Activated CD8-positive, alpha-beta memory T cell treated with anti-CD3 and anti-CD28 coated beads, Interleukin-2, amount 50 U/mL, for 24 hours (primary cell): ENCODE measurements around the gene NUTM2D.
A peak's percentile ranks its signal among the peaks of the same experiment; 100 is the strongest.
"Not testable (repeated sequence)": the region's sequence is repeated elsewhere in the genome, so short reads cannot be mapped to it uniquely, and the experiment has no call there.

Source experiments
- DNase-seq: peaks from one replicate; pipeline ENCODE4 v3.0.0-alpha.2; 2020; ENCODE audit errors: extremely low read depth

Gene NUTM2D, protein sequence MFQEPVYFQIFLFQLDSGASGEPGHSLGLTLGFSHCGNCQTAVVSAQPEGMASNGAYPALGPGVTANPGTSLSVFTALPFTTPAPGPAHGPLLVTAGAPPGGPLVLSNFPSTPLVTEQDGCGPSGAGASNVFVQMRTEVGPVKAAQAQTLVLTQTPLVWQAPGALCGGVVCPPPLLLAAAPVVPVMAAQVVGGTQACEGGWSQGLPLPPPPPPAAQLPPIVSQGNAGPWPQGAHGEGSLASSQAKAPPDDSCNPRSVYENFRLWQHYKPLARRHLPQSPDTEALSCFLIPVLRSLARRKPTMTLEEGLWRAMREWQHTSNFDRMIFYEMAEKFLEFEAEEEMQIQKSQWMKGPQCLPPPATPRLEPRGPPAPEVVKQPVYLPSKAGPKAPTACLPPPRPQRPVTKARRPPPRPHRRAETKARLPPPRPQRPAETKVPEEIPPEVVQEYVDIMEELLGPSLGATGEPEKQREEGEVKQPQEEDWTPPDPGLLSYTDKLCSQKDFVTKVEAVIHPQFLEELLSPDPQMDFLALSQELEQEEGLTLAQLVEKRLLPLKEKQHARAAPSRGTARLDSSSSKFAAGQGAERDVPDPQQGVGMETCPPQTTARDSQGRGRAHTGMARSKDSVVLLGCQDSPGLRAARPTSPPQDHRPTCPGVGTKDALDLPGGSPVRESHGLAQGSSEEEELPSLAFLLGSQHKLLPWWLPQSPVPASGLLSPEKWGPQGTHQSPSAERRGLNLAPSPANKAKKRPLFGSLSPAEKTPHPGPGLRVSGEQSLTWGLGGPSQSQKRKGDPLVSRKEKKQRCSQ

DNA sequence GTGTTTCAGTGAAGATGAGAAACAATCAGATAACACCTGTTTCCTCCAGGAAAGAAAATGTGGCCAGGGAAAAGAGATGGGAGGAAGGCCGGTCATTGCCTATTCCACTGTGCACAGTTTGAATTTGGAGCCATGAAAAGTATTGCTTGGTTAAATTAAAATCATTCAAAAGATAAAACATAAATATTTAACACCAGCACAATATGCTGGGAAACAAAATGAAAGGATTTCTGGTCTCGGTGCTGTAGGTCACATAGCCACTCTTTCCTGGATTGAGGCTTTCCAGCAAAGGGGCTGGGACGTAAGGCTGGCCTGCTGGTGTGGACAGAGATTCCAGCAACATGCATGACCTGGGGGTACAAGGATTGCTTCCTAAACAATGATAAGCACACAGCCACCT is at the start of gene NUTM2D:
Gene NUTM2D (plus strand): TSS at position 301 of the 400 bp plus-strand sequence. CDS start 522 bp downstream, outside the sequence.
- DNase-seq = not testable (repeated sequence)

DNA sequence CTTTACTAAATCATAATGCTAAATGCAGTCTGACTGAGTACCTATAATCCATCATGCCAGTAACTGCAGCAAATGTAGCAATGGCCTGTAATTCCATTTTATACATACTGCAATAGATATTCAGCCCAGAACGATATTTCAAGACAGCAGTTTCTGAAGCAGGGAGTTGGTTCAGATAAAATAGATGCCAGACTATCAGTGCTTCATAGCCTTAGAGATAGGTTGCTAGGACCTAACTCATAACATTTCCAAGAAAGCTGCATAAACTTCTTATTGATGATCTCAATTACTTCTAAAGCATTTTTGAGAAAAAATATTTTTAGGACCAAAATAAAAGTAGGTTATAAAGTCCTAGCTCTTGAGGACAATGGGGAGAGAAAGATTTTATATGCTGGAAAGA is 48.8 kb upstream of the NUTM2D start:
- DNase-seq = not testable (repeated sequence)

DNA sequence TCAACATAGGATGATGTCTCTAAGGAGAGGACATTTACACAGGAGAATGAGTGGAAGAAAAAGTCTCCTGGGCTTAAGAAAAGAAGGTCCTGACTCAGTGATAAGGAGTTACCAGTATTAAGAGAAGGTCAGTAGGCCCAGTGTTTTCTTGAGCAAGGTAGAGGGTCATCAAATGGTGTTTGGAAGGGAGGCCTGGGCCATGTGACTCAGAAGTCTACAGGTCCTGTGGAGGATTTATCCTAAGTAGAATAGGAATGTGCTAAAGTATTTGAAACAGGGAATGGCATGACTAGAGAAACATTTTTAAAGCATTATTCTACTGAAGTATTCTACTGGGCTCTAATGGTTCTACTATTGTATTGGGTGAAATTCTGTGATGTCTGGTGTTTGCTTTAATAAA is 47.9 kb upstream of the NUTM2D start:
- DNase-seq = not testable (repeated sequence)

DNA sequence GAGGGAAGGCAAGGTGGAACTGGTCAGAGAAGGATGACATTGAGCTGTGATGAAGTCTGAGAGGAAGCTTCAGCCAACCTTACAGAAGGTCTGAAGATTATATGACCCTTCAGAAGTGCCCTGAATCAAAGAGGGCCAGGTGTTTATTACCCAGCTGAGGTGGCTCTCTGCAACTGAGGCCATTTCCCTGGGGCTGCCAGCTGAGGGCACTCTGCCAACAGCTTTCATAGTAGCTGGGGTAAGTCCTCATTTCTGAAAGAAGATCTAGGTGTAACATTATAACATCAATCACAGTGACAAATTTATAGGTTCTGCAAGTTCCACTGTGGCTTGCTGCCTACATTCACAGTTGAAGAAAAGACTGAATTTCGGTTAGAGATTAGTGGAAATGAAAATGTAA is 46.0 kb upstream of the NUTM2D start:
- not testable (repeated sequence) for DNase-seq

DNA sequence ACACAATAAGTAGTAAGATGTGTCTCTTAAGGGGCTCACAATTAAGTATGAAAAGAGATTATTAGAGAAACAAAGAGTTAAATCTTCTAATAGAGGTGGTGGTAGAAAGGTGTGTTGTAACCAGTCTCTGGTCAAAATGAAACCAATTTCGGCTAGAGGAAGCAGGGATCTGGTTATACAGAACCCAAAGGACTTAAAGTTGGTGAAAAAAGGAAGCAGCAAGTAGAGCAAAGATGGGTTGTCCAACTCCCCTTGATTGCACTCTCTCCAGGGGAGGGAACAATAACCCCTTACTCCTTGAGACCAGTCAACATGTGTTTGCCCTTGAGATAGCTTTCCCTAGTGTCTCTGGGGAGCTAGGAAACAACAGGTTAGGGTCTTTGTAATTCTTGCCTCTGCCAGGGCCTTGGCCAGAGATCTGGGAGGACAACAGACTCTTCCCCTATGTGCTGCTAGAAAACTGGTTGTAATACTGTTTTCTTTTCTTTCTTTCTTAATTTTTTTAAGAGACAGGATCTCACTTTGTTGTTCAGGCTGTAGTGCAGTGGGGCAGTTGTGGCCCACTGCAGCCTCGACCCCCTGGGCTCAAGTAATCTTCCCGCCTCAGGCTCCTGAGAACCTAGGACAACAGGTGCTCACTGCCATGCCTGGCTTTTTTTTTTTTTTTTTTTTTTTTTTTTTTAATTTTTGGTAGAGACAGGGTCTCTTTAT is 43.7 kb upstream of the NUTM2D start:
- not testable (repeated sequence) for DNase-seq

DNA sequence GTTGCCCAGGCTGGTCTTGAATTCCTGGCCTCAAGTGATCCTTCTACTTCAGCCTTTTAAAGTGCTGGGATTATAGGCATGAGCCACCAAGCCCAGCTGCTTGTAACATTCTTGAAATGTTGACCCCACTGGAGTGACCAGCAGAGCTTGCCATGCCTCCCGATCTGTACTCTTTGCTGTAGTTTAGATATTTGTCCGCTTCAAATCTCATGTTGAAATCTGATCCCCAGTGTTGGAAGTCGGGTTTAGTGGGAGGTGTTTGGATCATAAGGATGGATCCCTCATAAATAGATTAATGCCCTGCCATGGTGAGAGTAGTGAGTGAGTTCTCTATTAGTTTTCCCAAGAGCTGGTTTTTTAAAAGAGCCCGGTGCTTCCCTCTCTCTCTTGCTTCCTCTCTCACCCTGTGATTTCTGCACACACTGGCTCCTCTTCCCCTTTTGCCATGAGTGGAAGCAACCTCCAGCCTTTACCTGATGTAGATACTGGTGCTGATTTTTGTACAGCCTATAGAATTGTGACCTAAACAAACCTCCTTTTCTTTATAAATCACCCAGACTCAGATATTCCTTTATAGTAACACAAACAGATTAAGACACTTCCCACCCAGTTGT is 43.1 kb upstream of the NUTM2D start:
- DNase-seq = not testable (repeated sequence)

DNA sequence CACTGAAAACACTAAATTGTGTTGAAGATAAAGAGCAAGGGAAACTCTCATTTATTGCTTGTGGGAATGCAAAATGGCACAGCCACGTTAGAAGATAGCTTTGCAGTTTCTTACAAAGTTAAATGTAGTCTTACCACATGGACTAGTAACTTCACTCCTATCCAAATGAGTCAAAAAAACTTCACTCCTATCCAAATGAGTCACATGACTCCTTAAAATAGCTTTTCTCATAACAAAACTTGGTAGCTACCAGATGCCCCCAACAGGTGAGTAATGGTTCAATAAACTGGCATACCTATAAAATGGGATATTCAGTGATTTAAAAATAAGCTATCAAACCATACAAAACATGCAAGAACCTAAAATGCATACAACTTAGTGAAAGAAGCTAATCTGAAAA is 36.0 kb upstream of the NUTM2D start:
- not testable (repeated sequence) for DNase-seq

DNA sequence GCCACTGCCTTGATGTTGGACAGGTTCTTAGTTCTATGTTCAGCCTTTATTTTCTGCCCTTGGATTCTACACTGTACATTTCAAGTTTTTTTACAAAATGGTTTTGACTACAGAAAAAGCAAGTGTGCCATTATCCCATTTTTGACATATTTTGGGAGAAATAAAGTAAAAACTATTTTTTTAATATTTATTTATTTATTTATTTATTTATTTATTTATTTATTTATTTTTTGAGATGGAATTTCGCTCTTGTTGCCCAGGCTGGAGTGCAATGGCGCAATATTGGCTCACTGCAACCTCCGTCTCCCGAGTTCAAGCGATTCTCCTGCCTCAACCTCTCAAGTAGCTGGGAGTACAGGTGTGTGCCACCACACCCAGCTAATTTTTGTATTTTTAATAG is 33.0 kb upstream of the NUTM2D start:
- DNase-seq = not testable (repeated sequence)

DNA sequence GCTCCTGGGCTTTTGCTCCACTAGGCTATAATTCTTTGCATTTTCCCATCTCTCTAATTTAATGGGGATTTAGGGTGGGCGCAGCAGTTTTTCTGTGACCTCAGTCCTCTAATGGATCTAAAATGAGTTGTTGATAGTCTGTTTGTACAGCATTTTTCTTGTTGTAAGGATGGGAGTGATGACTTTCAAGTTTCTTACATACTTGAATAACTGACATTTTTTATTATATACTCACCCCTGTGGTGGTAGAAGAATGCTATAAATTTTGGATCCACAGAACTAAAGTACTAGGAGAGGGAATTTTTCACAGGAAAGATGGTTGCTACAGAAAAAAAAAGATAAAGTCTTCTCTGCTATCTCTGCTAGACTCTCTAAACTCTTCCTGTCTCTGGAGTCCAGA is 29.6 kb upstream of the NUTM2D start:
- DNase-seq = not testable (repeated sequence)

DNA sequence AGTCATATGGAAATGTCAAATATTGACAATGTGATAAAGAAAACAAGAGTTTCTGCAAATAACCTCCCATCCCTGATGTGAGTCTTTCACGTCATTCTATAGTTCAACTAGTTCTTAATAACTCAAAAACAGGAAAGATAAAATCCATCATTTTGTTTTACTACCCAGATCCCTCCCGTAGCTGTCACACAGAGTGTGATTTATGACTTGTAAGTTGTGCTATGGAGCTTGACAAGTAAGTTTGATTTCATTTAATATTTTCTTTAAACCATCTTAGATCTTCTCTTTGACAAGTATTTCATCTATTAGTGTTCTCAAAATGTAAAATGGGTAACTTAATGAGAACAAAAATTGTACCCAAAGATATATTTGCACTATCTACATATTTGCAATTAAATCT is 28.4 kb upstream of the NUTM2D start:
- not testable (repeated sequence) for DNase-seq

DNA sequence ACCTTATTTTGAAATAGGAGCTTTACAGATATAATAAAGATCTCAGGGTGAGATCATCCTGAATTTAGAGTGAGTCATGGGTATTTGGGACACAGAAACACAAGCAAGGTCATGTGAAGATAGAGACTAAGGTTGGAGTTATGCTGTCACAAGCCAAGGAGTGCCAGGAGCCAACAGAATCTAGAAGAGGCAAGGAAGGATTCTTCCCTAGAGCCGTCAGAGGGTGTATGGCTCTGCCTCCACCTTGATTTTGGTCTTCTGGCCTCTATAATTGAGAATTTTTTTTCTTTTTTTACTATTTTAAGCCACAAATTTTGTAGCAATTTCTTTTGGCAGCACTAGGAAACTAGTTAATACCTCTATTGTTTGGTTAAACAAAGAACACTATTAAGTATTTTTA is 24.9 kb upstream of the NUTM2D start:
- not testable (repeated sequence) for DNase-seq

DNA sequence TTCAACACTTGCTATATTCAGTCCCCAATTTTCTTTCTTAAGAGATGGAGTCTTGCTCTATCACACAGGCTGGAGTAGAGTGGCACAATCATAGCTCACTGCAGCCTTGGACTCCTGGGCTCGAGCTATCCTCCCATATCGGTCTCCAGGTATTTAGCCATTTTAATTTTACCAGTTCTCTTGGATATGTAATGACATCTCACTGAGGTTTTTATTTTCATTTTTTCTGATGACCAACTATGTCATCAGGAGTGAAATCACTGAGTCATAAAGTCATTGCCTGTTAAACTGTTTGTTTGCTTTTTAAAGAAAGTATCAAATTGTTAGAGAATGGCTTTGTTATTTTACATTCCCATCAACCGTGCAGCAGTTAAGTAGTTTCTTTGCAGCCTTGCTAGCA is 17.1 kb upstream of the NUTM2D start:
- DNase-seq = not testable (repeated sequence)

DNA sequence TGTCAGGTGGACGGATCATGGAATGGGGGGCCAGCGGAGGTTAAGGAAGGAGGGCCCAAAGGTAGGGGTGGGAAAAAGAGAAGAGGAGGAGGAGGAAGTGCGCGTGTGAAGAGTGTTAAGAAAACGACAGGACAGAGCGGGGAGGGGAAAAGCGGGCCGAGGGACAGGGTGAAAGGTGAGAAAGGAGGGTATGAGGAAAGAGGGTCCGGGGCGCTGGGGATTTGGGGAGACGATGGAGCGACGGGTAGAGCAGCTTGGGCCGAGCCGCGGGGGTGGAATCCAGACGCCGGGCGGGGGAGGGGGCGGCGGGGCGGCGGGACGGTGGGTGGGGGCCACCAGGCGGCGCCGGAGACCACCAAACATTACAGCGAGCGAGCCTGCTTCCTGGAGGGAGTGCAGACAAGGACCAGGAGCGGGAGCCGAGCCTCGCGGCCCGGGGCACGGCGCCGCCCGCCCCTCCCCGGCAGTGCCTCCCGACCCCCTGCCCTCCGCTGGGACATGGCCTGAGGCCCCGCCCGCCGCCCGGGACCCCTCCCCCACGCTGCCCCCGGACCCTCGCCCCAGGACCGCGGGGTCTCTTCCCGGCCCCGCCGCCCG is 15.9 kb upstream of the NUTM2D start:
- not testable (repeated sequence) for DNase-seq

DNA sequence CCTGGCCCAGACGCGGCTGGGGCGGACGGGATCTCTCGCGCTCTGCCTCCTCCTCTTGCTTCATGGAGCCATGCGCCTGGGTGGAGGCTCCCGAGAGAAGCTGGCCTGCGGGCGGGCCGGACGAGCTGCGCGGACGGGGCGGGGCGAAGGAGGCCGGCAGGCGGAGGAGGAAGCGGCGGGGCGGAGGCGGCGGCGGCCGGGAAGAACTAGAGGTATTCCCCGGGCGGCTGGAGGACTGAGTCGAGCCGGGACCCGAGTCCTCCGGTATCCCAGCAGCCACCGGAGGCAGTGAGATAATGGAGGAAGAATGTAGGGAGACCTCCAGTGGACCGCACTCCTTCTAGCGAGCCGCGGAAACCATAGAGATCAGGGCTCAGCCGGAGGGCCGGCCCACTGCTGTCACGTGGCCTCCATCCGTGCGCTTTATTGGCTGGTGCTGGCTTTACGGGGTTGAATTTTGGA is 15.3 kb upstream of the NUTM2D start:
- DNase-seq = peak; percentile 61

DNA sequence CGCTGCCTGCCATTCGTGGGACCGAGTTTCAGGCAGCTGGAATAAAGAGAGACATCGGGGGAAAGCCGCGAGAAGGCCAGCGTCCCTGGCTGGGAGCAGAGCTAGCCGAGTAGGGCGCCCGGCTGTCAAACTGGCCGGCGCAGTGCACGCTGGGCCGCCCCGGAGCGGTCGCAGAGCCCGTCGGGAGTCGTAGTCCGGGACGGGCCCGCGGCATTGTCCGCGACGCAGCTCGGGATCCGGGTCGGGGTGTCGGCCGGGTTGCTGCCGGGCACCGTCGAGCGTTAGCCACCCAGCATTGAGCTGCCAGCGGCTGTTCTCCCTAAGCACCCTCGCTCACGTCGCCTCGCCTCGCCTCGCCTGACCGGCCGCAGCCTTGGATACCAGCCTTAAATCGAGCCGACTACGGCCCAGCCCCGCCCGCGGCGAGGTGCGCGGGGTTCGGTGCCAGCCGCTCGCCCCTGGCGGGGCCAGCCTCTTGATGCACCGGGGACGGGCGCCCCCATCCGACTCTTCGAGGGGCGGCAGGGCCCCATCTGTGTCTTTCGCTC is 14.8 kb upstream of the NUTM2D start:
- peak; percentile 45 for DNase-seq

DNA sequence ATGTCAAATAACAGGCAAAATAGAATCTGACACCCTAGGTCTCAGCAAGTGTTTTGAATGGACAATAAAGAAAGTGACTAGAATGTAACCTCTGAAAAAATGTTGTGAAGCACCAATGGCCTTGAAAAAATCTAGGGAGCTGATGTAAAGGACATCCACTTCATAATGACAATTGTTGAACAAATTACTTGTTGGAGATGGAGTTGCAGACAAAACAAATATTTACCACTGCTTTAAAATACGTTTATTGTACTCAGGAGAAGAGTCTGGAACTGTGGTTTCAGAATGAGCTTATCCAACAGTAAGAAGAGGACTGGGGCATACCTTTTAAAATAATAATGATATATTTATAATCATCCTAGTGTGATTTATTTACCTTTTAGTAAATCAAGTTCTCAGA is 11.8 kb upstream of the NUTM2D start:
- not testable (repeated sequence) for DNase-seq

DNA sequence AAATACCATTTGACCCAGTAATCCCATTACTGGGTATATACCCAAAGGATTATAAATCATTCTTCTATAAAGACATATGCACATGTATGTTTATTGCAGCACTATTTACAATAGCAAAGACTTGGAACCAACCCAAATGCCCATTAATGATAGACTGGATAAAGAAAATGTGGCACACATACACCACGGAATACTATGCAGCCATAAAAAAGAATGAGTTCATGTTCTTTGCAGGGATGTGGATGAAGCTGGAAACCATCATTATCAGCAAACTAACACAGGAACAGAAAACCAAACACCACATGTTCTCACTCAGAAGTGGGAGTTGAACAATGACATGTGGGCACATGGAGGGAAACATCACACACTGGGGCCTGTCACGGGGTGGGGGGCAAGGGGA is 7.4 kb upstream of the NUTM2D start:
- DNase-seq = not testable (repeated sequence)

DNA sequence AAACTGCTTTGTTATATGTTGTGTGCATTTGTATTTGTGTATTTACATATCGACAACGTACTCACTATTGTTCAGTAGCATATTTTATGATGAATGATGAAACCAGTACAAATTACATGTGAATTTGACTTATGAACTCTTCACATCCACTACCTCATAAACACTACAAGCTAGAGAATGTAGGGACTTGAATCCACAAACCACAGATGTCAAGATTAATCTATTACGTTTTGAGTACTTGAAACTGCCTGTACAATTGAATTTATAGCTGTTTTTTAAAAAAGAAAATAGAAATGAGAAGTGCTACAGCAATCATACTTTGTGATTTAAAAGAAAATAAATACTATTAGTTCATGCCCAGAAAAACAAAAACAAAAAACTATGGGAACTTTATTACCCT is 4.7 kb upstream of the NUTM2D start:
- not testable (repeated sequence) for DNase-seq

DNA sequence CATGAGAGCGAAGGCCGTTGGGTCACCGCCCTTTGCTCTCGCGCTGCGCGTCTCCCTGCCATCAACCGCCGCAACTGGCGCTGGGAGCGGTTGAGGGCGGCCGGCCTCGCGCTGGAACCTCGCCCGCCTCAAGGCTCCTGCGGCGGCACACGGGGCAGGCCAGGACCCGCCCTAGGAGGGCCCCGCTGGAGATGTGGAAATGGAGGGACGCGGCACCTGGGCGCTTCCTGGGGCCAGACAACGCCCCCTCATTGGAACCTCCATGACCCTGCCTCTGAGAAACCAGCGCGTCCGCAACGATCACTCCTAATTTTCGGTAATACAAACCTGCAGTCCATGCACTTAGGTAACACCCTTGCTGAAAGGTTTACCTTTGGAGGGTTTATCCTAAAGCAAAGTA is 2.4 kb upstream of the NUTM2D start:
- DNase-seq = not testable (repeated sequence)

DNA sequence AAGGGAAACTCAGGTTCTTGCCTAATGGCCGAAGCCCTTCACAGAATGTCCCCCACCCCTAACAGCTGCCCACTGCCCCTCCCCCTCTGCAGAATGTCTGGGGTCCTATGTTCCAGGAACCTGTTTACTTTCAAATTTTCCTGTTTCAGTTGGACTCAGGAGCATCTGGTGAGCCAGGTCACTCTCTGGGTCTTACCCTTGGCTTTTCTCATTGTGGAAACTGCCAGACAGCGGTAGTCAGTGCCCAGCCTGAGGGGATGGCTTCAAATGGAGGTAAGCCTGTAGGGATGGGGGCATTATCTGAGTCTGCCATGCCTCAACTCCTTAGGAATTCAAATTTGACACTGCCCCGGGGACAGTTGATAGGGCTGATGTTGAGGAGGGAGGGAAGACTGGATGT is 615 bp downstream of the NUTM2D start:
- DNase-seq = not testable (repeated sequence)
